Measurements from ENCODE around the gene PER3. TPM values are rescaled to one million over a fixed set of nuclear protein-coding genes. Genes with fewer than 3 reads are reported as not detected.

PER3 gene
- total and polyA plus RNA-seq, 9 of the 15 experiments (the other 6 are each of a cell fraction or from before 2014, with no cell fraction given), result 11.9 to 22.5 (median 14.6) TPM

DNA sequence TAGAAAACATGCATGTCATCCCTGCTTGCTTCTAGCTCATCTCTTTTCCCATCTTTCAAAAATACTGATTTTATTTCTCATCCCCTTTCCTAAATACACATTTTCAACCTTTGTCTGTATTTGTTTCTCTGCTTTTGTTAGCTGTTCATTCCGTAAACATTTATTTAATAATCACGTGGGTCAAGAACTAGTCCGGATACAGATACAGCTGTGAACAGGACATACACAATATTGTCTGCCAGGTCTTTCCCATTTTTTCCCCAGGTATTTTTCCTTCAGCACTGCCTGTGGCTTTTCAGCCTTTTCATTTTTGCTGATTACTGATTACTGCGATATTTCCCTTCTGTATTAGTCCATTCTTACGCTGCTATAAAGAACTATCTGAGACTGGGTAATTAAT, 5.7 kb downstream of the PER3 start (continued):
- TF ChIP-seq, protein P1, sequence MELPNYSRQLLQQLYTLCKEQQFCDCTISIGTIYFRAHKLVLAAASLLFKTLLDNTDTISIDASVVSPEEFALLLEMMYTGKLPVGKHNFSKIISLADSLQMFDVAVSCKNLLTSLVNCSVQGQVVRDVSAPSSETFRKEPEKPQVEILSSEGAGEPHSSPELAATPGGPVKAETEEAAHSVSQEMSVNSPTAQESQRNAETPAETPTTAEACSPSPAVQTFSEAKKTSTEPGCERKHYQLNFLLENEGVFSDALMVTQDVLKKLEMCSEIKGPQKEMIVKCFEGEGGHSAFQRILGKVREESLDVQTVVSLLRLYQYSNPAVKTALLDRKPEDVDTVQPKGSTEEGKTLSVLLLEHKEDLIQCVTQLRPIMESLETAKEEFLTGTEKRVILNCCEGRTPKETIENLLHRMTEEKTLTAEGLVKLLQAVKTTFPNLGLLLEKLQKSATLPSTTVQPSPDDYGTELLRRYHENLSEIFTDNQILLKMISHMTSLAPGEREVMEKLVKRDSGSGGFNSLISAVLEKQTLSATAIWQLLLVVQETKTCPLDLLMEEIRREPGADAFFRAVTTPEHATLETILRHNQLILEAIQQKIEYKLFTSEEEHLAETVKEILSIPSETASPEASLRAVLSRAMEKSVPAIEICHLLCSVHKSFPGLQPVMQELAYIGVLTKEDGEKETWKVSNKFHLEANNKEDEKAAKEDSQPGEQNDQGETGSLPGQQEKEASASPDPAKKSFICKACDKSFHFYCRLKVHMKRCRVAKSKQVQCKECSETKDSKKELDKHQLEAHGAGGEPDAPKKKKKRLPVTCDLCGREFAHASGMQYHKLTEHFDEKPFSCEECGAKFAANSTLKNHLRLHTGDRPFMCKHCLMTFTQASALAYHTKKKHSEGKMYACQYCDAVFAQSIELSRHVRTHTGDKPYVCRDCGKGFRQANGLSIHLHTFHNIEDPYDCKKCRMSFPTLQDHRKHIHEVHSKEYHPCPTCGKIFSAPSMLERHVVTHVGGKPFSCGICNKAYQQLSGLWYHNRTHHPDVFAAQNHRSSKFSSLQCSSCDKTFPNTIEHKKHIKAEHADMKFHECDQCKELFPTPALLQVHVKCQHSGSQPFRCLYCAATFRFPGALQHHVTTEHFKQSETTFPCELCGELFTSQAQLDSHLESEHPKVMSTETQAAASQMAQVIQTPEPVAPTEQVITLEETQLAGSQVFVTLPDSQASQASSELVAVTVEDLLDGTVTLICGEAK (IDR thresholded peaks at IDR 0.05), result no peak
- TF ChIP-seq, protein P1 (CRISPR knock-in tag; IDR thresholded peaks at IDR 0.05), result no peak

Measured in K562 (cell line).